OCI-LY1 (cell line): Measurements from ENCODE around the gene ZFR.

Source experiments
- H2AFZ ChIP-seq: fragments of 200-600 bp; sonication (generic), shearing (Covaris generic); 2 replicates; pipeline ENCODE4 v1.6.0; 2014; ENCODE audit warnings: antibody characterized with exemption, mild to moderate bottlenecking, low read length
- H3F3A ChIP-seq: fragments of 200-600 bp; sonication (generic), shearing (Covaris generic); 2 replicates; pipeline ENCODE4 v1.6.0; 2014; ENCODE audit warnings: mild to moderate bottlenecking, antibody characterized with exemption, low read length, moderate library complexity; ENCODE audit not compliant: insufficient read depth
- H3K27ac ChIP-seq: fragments of 200-600 bp; sonication (generic); 2 replicates; pipeline ENCODE4 v1.5.1; 2014; ENCODE audit warnings: low read length, mixed run types, mild to moderate bottlenecking, low read depth; ENCODE audit not compliant: poor library complexity, severe bottlenecking
- H3K27me3 ChIP-seq: fragments of 200-600 bp; sonication (generic); 2 replicates; pipeline ENCODE4 v1.6.0; 2014; ENCODE audit warnings: antibody characterized with exemption, mild to moderate bottlenecking, low read length, moderate library complexity; ENCODE audit not compliant: insufficient read depth
- H3K36me3 ChIP-seq: fragments of 200-600 bp; sonication (generic); 2 replicates; pipeline ENCODE4 v1.6.1; 2014; ENCODE audit warnings: mild to moderate bottlenecking, antibody characterized with exemption, low read length, moderate library complexity, mixed read lengths; ENCODE audit not compliant: insufficient read depth
- H3K4me1 ChIP-seq: fragments of 200-600 bp; sonication (generic); 2 replicates; pipeline ENCODE4 v1.5.1; 2014; ENCODE audit warnings: mild to moderate bottlenecking, low read length, moderate library complexity; ENCODE audit not compliant: insufficient read depth, severe bottlenecking
- H3K4me2 ChIP-seq: fragments of 200-600 bp; sonication (generic), shearing (Covaris generic); 2 replicates; pipeline ENCODE4 v1.6.1; 2014; ENCODE audit warnings: low read length
- H3K4me3 ChIP-seq: fragments of 200-600 bp; sonication (generic); 2 replicates; pipeline ENCODE4 v1.5.1; 2014; ENCODE audit warnings: low read length, low read depth, mild to moderate bottlenecking, mixed read lengths; ENCODE audit not compliant: poor library complexity, severe bottlenecking
- H3K79me2 ChIP-seq: fragments of 200-600 bp; shearing (Covaris generic); 2 replicates; pipeline ENCODE4 v1.6.1; 2016; ENCODE audit warnings: mixed run types, low read length, mixed read lengths; ENCODE audit not compliant: insufficient read depth
- H3K9ac ChIP-seq: fragments of 200-600 bp; sonication (generic), shearing (Covaris generic); 2 replicates; pipeline ENCODE4 v1.6.1; 2014; ENCODE audit warnings: mild to moderate bottlenecking, low read length, mixed read lengths
- H3K9me2 ChIP-seq: fragments of 200-600 bp; sonication (generic), shearing (Covaris generic); 2 replicates; pipeline ENCODE4 v1.6.1; 2014; ENCODE audit warnings: low read depth, mild to moderate bottlenecking, low read length, mixed read lengths
- H3K9me3 ChIP-seq: fragments of 200-600 bp; shearing (Covaris generic); 2 replicates; pipeline ENCODE4 v1.6.1; 2014; ENCODE audit warnings: low read length, mixed read lengths
- H4K20me1 ChIP-seq: fragments of 200-600 bp; sonication (generic), shearing (Covaris generic); 2 replicates; pipeline ENCODE4 v1.6.0; 2016; ENCODE audit warnings: mild to moderate bottlenecking, low read length; ENCODE audit not compliant: insufficient read depth
- CTCF ChIP-seq: fragments of 200-600 bp; sonication (generic), shearing (Covaris generic); IDR thresholded peaks from 2 replicates; pipeline ENCODE4 v1.5.1; 2017; ENCODE audit warnings: mild to moderate bottlenecking, antibody characterized with exemption, low read length, moderate library complexity, mixed read lengths
- EZH2 ChIP-seq: fragments of 200-600 bp; sonication (generic), shearing (Covaris generic); IDR thresholded peaks from 2 replicates; pipeline ENCODE4 v1.8.0; 2017; ENCODE audit warnings: borderline replicate concordance, mixed run types, mild to moderate bottlenecking, antibody characterized with exemption, low read length, moderate library complexity, mixed read lengths

Gene ZFR

GRCh38 chr5:32309761-32310160, 134.8 kb downstream of the ZFR start:
- no peak for TF ChIP-seq EZH2
- no peak for TF ChIP-seq CTCF
- Histone ChIP-seq H3K4me2 (peak overlapping the region; percentile 70), H3K4me1 (peaks cover 56% of the 10 kb centered on the region), H3K79me2 (peaks cover 53% of the 10 kb centered on the region), H4K20me1 (no peaks in the 10 kb centered on the region), H3K27me3 (no peaks in the 10 kb centered on the region), H3K36me3 (peaks cover 10% of the 10 kb centered on the region; the same call in 1 of the 2 replicates), H3K4me3 (peak overlapping the region; percentile 83), H3F3A (no peaks in the 10 kb centered on the region), H2AFZ (no peak overlapping the region), H3K9me2 (no peaks in the 10 kb centered on the region), H3K27ac (peak overlapping the region; percentile 79), H3K9ac (peak overlapping the region; percentile 31; the same call in 1 of the 2 replicates), H3K9me3 (no peaks in the 10 kb centered on the region)

GRCh38 chr5:32308946-32309345, 135.6 kb downstream of the ZFR start:
- peaks cover 61% of the 10 kb centered on the region for H3K79me2 ChIP-seq
- peak overlapping the region; percentile 79 for H3K27ac ChIP-seq
- peak overlapping the region; percentile 70; the same call in 1 of the 2 replicates for H3K4me2 ChIP-seq

GRCh38 chr5:32307769-32308194, 136.8 kb downstream of the ZFR start:
- Histone ChIP-seq H3K27ac (no peak overlapping the region), H3K4me1 (peaks cover 69% of the 10 kb centered on the region), H3K9me2 (no peaks in the 10 kb centered on the region), H3K36me3 (peaks cover 10% of the 10 kb centered on the region; the same call in 1 of the 2 replicates), H3K9ac (no peak overlapping the region), H2AFZ (no peak overlapping the region), H3K27me3 (no peaks in the 10 kb centered on the region), H3K4me3 (no peak overlapping the region), H3K9me3 (no peaks in the 10 kb centered on the region), H3K79me2 (peaks cover 73% of the 10 kb centered on the region), H4K20me1 (no peaks in the 10 kb centered on the region), H3K4me2 (no peak overlapping the region), H3F3A (no peaks in the 10 kb centered on the region)
- TF ChIP-seq CTCF (no peak), EZH2 (no peak)

More at GRCh38 chr5:32308946-32309345, 135.6 kb downstream of the ZFR start:
- Histone ChIP-seq H3K4me3 (no peak overlapping the region), H3K36me3 (peaks cover 10% of the 10 kb centered on the region; the same call in 1 of the 2 replicates), H2AFZ (no peak overlapping the region), H3K9me2 (no peaks in the 10 kb centered on the region), H3K9me3 (no peaks in the 10 kb centered on the region), H3K9ac (no peak overlapping the region; the same call in 1 of the 2 replicates), H3K4me1 (peaks cover 63% of the 10 kb centered on the region), H3F3A (no peaks in the 10 kb centered on the region), H4K20me1 (no peaks in the 10 kb centered on the region), H3K27me3 (no peaks in the 10 kb centered on the region)
- TF ChIP-seq EZH2 (no peak), CTCF (no peak)
